Cardiac muscle cell (in vitro differentiated cells and primary cell): ENCODE measurements around the gene EGFL7. TPM values are rescaled to one million over a fixed set of nuclear protein-coding genes. Genes with fewer than 3 reads are reported as not detected.

ENCODE experiments used
- DNase-seq, 2 donors: peaks; one replicate each; pipeline versions ENCODE4 v3.0.0 to v3.0.0-alpha.2; 2010 to 2017; ENCODE audit warnings: low read depth in 1 of 2, low spot score in 1 of 2
- H3K27ac ChIP-seq: fragments of 200-600 bp; sonication (generic); 2 replicates; pipeline ENCODE4 v1.5.1; 2016
- H3K27me3 ChIP-seq: fragments of 200-600 bp; sonication (generic); 2 replicates; pipeline ENCODE4 v1.6.0; 2016; ENCODE audit warnings: control low read depth
- H3K36me3 ChIP-seq: fragments of 200-600 bp; sonication (generic); 2 replicates; pipeline ENCODE4 v1.5.1; 2016; ENCODE audit warnings: control low read depth
- H3K4me1 ChIP-seq: fragments of 200-600 bp; sonication (generic); 2 replicates; pipeline ENCODE4 v1.8.1; 2017; ENCODE audit warnings: low read depth, mild to moderate bottlenecking, mixed run types
- H3K4me3 ChIP-seq: fragments of 200-600 bp; sonication (generic); 2 replicates; pipeline ENCODE4 v1.5.1; 2016; ENCODE audit warnings: mild to moderate bottlenecking
- H3K9me3 ChIP-seq: fragments of 200-600 bp; sonication (generic); 2 replicates; pipeline ENCODE4 v1.5.1; 2017; ENCODE audit warnings: low read depth, mild to moderate bottlenecking, control low read depth
- CTCF ChIP-seq: IDR thresholded peaks from 2 replicates; pipeline ENCODE4 v1.5.1; 2012; ENCODE audit warnings: low read depth, mild to moderate bottlenecking, low read length
- polyA plus RNA-seq: library from polyadenylated mRNA; unstranded; fragments of >200 nt; fragmentation: Nextera tagmentation; extraction: Ambion mirVana; gene quantifications from 2 replicates; pipeline ENCODE4 v1.2.1, GENCODE V29; 2016
- total RNA-seq: library from RNA; depleted of rRNA; stranded (reverse); fragments of >200 nt; gene quantifications from 2 replicates; pipeline ENCODE4 v1.2.3, GENCODE V29; 2016

EGFL7 gene
- total and polyA plus RNA-seq, 2 experiments from 2014 or later, result 50.9 to 82.9 TPM

DNA sequence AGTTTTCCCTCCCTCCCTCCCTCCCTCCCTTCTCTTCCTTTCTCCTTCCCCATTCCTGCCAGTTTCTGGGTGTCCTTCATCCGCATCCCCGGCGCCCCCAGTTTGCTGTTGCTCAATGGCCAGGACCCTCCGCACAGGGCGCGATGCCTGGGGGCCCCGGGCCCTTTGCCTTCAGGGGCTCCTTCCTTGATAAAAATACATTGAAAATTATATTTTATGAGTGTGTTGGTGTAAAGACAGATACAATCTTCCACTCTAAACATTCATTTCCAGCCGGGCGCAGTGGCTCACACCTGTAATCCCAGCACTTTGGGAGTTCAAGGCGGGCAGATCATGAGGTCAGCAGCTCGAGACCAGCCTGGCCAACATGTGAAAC is 32.1 kb downstream of the EGFL7 start:
- Histone ChIP-seq H3K4me3 (no peak overlapping the region), H3K27ac (no peak overlapping the region), H3K27me3 (no peaks in the 10 kb centered on the region), H3K36me3 (no peaks in the 10 kb centered on the region), H3K4me1 (no peaks in the 10 kb centered on the region), H3K9me3 (no peaks in the 10 kb centered on the region)
- no peak for TF ChIP-seq CTCF
- no peak for DNase-seq

GRCh38 chr9:136695435-136695895 is 32.7 kb downstream of the EGFL7 start:
- TF ChIP-seq CTCF, result no peak

DNA sequence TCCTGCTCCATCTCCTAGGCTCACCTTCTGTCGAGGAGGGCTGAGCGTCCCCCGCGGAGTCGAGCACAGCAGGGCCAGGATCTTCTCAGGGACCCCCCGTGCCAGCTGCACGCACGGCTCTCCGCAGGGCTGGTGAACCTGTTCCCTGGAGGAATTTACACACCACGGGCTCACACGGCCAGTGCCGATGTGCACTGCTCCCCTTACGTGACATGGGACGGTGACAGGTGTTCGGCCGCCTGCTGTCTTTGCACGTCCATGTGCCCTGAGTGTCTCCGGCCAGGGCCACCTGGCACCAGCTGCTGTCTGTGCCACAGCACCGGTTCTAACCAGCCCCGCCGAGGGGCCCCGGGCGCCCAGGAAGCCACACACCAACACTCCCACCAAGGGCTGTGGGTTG is 33.2 kb downstream of the EGFL7 start:
- H3K27me3 ChIP-seq, result peaks cover under 1% of the 10 kb centered on the region
- no peaks in the 10 kb centered on the region for H3K4me1 ChIP-seq
- DNase-seq, result no peak
- H3K4me3 ChIP-seq, result no peak overlapping the region
- no peaks in the 10 kb centered on the region for H3K9me3 ChIP-seq
- no peak overlapping the region for H3K27ac ChIP-seq
- no peaks in the 10 kb centered on the region for H3K36me3 ChIP-seq
- no peak for TF ChIP-seq CTCF

More at GRCh38 chr9:136695435-136695895, 32.7 kb downstream of the EGFL7 start:
- Histone ChIP-seq H3K9me3 (no peaks in the 10 kb centered on the region), H3K4me1 (no peaks in the 10 kb centered on the region), H3K36me3 (no peaks in the 10 kb centered on the region), H3K4me3 (no peak overlapping the region), H3K27ac (no peak overlapping the region), H3K27me3 (no peaks in the 10 kb centered on the region)
- DNase-seq, result no peak

- no peak overlapping the region for H3K27ac ChIP-seq
- DNase-seq, result no peak
- no peaks in the 10 kb centered on the region for H3K36me3 ChIP-seq
- H3K4me3 ChIP-seq, result no peak overlapping the region
- no peak for TF ChIP-seq CTCF
- H3K9me3 ChIP-seq, result no peaks in the 10 kb centered on the region
- H3K4me1 ChIP-seq, result no peaks in the 10 kb centered on the region
- H3K27me3 ChIP-seq, result peaks cover 6% of the 10 kb centered on the region
Measured at GRCh38 chr9:136696502-136696901, 33.8 kb downstream of the EGFL7 start.

DNA sequence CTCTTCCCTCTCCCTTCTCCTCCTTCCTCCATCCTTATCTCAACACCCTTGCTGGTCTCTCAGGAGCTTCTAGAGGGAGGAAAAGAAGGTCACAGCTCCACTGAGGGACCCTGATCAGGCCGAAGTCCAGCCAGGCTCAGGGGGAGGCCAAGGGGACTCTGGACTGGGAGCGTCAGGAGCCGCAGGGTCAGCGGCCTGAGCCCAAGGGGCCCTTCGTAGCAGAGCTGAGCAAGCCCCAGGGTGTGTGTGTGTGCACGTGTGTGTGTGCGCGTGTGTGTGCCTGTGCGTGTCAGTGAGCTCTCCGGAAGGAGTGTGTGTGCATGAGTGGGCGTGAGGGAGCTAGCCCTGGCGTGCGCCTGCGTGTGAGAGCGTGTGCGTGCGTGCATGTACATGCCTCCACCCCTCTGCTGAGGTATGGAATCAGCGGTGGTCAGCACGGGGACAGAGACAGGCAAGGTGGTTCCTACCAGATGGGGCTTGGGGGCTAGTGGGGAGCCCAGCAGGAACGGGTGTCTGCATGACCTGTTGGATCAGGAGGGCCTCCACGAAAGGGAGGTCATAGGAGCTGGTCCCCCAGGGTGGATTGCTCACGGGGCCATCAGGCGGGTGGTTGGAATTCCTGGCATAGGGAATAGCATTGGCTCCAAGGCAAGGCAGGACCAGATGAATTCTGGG is 34.6 kb downstream of the EGFL7 start:
- Histone ChIP-seq H3K4me3 (no peak overlapping the region), H3K27ac (no peak overlapping the region), H3K27me3 (peaks cover 10% of the 10 kb centered on the region), H3K36me3 (no peaks in the 10 kb centered on the region), H3K9me3 (no peaks in the 10 kb centered on the region), H3K4me1 (no peaks in the 10 kb centered on the region)
- no peak for DNase-seq
- no peak for TF ChIP-seq CTCF
